Limb (tissue), 2 donors: ENCODE measurements around the gene NABP2.
"Not testable (repeated sequence)": the region's sequence is repeated elsewhere in the genome, so short reads cannot be mapped to it uniquely, and the experiment has no call there.

ENCODE experiments used
- DNase-seq, 2 donors: peaks; one replicate each; pipeline ENCODE4 v3.0.0-alpha.2; 2016; ENCODE audit errors: extremely low spot score in 2 of 2

NABP2 gene

DNA sequence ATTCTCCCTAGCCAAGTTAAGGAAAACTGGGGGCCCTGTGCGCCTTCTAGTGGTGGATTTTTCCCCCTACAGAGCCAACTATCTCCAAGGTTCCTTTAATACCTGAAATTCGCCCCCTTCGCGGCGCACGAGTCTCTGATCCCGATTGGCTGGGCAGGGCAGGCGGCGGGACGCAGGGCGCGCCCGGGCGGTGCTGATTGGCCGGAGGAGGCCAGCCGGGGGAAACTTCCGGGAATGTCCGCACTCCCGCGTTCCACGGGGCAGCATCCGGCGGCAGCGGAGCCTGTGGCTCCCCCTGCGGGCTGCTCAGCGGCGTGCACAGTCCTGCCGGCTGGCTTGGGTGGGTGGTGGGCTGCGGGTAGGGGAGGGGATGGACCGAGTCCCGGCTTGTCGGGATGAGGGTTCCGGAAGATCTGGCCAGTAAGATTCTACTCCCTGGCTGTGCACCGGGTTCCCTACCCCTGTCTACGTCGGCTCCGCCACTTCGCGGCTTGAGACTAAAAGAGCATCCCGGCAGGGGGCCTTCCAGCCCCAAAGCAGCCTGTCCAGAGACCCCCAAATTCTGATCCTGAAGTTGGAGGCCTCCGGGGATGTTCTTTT, at the start of gene NABP2:
Gene NABP2, plus strand, starts transcription at position 241 of the 600 bp plus-strand sequence. CDS start 515 bp downstream, outside the sequence.
- peak; percentile 98 to 99 for DNase-seq

DNA sequence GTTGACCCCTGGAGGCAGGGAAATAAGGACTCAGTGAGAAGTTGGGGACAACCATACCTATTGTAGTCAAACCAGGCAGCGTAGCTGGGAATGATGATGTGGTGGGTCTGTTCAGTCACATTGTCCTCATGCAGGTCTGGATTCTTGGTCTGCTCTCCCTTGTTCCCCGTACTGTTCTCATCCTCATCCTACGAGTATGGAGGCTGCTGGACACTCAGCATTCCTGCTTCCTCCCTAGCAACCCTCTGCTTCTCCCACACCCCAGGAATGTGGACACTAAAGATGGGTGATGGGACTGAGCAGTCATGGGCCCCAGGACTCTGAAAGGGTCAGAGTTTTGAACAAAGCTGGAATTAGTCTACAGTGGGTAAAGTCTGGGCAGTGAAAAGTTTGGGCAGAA, 45.8 kb upstream of the NABP2 start:
- no peak for DNase-seq

DNA sequence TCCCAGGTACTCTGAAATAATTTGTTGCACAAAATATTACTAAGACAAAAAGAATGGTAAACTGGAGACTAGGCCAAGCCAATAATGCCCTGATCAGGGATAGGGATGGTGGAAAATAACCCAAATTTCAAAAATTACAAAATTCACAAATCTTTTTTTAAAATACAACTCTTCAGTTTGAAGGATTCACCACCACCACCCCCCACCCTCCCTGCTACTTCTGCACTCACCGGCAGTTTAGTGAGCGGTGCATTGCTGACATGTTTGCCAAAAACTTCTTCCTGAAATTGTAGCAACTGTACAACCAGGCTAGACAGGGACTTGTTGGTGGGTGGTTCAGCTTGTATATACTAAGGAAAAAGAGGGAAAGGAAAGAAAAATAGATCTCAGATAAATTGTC, 37.2 kb upstream of the NABP2 start:
- no peak for DNase-seq

DNA sequence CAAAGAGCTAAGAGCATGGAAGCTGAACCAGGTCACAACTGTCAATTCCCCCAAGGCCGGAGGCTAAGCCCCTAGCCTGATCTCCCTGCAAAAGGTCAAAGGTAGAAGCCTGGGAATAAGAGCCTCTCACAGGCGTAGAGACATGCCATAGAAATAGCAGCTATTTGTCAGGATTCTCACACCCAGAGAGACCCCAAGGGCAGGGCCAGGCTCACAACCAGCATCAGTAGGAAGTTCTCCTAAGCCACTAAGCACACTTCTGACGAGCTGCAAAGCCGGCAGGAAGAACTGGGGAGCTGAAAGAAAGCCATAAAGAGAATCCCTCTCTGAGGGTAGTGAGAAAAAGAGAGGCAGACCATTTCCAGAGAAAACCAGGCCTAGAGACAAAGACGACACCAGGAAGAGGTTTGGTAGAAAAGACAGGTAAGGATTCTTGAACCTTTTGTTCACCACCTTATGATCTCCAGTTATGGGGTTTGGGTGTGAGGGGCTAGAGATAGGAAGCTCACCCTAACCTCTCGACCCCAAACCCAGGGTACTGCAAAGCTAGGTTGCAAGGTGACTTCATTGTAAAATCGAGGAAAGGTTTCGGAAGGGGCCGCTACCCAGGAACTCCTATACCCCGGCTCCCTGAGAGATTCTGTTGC, 35.9 kb upstream of the NABP2 start:
- DNase-seq, result no peak

DNA sequence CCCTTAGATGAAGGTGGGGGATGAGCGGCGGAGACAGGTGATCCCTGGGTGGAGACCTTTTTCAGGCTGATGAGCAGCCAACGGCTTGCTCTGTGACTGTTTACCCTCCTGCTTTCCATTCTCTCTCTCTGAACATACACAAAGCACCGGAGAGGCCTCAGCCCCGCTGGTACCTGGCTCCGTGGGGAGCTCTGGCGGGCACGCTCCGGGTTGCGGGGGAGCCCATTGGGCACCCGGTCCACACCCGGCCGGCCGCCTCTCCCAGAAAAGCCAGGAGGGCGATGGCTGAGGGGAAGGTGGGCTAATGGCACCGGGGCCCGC, 35.4 kb upstream of the NABP2 start:
- DNase-seq, result no peak

DNA sequence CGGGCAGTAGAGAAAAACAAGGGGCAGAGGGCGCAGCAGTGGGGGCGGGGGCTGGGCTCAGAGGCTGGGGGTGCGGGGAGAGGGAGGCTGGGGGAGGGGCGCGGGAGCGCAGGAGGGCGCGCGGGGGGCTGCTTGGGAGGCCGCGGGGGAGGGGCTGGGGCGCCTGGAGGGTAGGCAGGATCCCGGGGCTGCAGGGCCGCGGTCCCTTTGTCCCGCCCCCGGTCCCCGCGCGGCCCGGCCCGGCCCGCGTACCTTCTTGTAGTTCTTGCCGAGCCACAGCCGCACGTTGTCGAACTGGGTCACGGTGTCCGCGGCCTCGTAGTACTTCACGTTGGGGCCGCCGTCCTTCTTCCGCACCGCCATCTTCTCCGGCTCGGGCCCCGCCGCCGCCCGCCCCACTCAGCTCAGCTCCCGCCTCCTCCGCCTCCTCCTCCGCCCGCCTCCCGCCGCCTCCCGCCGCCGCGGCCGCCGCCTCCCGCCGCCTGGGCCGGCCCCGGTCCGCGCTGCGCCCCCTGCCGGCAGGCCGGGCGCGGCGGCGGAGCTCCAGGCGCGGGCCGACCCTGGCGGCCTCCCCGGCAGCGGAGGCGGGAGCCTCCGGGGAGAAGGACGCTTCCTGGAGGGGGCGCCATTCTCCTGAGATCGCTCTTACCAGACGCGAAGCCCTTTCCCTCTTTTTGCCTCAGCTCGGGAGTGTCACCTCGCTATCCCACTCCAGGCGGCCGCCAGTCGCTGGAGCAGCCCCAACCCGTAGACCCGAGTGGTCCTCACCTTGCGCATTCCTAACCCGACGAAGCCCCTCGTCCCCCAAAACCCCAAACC, 34.8 kb upstream of the NABP2 start, which contains the start of gene SMARCC2:
Gene SMARCC2, minus strand, starts transcription at position 385 of the 819 bp plus-strand sequence. Its CDS starts 22 bp downstream, at position 363.
- peak; percentile 88 to 92 for DNase-seq

DNA sequence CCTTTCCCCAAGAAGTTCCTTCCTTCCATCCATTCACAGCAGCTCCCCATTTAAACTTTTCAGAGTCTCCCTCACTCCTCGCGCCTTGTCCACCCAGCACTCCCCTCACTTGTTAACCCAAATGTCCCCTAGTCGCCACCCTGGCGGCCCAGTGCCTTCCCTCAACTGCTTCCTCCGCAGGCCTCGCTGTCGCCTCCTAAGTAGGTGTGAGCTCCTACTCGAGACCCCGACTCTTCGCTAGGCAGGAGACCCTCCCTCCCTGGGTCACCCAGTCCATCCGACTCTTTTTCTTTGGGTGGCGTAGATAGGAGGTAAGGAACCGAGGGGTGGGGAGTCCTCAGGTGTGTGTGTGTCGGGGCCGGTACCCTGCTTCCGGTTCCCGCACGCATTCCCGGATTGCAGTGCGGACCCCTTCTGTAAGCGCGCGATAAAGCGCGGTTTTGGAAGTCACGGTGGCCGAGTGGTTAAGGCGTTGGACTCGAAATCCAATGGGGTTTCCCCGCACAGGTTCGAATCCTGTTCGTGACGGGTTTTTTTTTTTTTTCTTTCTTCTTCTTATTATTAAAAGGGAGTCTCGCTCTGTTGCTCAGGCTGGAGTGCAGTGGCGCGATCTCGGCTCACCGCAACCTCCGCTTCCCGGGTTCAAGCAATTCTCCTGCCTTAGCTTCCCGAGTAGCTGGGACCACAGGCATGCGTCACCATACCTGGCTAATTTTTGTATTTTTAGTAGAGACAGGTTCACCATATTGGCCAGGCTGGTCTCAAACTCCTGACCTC, 34.0 kb upstream of the NABP2 start:
- DNase-seq, result peak; percentile 86 to 98

DNA sequence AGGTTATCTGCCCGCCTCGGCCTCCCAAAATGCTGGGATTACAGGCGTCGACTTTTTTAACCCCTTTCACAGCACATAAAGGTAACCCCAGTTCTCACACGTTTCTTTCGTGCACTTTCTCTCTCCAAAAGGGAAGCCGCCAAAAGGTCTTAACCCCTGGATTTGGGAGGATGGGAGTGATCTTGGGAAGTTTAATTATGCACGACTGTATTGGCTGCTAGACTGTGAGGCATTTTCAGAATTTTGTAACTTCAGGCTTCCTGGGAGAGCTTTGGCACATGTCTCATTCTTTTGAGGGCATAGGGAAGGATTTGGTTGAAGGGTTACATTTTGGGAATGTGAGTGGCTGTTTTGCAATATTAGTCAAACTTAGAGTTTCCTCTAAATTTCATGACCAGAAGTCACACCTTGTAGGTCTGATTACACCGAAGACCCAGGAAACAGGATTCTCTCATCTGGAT, 33.4 kb upstream of the NABP2 start:
- peak in 1 of 2 donors; percentile 30 for DNase-seq

DNA sequence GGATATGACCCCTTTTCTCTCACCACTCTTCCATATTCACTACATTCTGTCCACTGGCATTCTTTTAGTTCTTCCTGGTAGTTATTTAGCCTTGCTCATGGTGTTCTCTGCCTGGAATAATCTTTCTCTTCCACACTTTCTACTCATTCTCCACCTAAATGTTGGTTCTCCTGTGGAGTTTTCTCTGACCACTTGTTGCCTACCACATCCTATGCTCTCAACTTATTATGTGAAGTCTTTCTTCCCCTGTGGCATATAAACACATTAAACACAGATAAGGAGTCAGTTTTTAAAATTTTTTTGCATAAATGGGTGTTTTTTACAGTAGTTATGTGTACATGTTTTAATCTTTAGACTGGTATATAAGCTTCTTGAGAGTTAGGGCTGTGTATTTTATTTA, 31.6 kb upstream of the NABP2 start:
- no peak for DNase-seq

DNA sequence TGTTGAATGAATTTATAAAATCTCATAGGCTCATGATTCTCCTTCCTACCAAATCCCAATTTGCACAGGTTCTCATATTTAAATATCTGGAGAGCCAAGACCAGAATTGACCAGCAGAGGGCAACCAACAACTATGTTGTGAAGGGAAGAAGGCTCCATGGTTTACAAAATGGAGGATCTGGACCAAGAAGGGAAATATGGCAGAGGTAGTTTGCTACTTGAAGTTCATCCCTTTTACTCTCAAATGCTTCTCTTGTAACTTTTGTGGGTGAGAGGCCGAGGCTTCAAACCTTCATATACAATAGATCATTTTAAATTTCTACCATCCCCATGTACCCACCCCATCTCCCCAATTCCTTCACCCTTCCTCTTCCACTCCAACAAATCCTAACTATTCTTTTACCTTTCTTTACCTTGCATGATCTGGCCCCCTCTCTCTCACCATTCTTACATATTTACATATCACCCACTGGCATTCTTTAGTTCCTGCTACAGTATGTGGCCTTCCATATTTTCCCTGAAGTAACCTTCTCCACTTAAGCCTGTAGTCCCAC, 31.0 kb upstream of the NABP2 start:
- peak; percentile 74 to 87 for DNase-seq

DNA sequence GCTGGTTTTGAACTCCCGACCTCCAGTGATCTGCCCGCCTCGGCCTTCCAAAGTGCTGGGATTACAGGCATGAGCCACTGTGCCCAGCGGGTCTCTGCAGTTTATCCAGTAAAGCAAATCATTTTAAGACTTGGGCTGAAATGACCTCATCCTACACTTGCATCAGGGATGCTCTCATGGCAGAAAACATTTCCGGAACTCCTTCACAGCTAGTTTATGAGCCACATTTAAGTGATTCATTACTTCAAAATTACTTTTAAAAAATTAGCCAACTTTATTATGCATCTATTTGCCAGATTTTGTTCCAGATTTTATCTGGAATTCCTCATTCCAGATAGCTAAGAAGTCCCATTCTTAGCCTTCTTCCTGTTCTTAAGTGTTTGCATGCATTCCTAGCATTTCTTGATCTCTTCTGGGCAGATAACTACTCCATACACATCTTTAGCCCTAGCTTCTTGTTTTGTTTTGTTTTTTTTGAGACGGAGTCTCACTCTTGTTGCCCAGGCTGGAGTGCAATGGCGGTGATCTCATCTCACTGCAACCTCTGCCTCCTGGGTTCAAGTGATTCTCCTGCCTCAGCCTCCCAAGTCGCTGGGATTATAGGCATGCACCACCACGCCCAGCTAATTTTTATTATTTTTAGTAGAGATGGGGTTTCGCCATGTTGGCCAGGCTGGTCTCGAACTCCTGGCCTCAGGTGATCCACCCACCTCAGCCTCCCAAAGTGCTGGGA, 27.2 kb upstream of the NABP2 start:
- not testable (repeated sequence) for DNase-seq

DNA sequence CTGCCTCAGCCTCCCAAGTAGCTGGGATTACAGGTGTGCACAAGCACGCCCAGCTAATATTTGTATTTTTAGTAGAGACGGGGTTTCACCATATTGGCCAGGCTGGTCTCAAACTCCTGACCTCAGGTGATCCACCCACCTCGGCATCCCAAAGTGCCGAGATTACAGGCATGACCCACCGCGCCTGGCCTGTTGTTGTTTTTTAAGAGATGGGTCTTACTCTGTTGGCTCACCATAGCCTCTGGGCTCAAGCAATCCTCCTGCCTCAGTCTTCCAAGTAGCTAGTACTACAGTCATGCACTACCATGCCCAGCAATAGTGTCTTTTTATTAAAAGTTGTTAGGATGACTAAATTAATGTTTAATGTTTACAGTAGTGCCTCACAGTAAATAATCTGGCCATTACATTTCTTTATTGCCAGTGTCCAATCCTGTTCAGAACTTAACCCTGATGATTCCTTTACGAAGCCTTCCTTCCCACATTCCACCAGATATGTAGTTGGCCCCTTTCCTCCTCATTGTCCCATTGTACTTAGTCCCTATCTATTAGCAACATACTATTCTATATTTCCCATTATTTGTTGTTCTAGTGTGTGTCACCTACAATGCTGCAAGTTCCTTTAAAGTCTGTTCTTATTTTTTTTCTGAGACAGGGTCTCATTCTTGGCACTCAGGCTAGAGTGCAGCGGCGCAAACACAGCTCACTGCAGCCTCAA, 26.1 kb upstream of the NABP2 start:
- DNase-seq, result no peak

DNA sequence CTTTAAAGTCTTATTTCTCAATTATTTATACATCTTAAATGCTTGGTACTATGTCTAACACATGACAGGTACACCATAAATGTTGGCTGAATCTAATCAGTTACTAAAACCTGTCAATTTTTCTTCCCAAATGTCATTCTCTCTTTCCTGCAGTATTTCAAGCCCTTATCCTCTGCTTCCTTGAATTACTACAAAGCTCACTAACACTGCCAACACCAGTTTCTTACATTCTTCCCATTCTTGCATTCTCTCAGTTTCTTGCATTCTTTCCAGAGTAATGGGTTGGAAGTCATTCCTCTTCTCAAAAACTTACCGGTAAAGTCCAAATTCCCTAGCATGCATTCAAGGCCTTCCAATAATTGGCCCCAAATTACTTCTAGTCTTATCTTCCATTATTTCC, 25.3 kb upstream of the NABP2 start:
- DNase-seq, result no peak

DNA sequence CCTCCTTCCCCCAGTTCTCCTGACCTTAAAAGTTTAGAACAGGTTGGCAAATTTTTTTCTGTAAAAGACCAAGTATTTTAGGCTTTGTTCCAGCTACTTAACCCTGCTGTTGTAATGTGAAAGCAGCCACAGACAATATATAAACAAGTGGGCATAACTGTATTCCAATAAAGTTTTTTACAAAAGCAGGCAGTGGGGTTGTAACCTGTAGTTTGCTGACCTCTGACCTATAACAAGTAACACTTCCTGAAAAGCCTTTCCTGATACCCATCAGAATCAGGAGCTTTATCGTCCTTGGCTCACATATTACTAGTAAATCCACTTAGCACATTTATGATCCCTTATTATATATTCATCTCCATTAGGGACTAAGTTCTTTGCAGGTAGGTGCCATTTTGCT, 21.8 kb upstream of the NABP2 start:
- DNase-seq, result no peak

DNA sequence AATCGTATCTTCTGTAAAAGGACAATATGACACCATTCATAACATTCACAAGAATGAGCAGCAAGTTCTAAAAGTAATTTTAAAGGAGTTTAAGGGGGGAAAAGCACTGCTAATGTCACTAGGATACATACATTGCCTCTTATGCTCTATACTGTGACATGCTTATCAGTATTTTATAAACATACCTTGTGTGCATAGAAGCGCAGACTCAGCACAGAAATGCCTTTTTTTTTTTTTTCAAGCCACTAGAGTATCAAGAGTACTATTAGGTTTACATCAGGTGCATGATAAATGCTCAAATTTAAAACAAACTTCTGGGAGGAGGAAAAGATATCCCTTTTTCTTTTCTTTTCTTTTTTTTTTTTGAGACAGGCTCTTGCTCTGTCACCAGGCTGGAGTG, 21.3 kb upstream of the NABP2 start:
- DNase-seq, result no peak

DNA sequence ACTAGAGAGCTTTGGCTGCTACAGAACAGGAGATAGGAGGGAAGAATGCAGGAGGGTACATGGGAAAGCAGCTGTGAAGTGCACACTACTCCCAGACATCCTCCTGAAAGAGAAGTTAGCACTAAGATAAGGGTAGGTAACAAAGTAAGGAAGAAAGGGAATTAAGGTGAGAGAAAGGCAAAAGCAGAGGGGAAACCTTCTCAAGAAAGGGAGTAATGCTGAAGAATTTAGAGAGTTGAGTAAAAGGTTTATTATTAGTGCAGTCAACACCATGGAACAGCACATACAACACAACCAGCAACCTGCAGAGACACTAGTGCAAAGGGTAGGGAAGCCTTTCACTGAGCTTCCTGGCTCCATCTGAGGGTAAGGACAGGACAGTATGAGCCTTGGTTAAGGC, 19.9 kb upstream of the NABP2 start:
- no peak for DNase-seq

DNA sequence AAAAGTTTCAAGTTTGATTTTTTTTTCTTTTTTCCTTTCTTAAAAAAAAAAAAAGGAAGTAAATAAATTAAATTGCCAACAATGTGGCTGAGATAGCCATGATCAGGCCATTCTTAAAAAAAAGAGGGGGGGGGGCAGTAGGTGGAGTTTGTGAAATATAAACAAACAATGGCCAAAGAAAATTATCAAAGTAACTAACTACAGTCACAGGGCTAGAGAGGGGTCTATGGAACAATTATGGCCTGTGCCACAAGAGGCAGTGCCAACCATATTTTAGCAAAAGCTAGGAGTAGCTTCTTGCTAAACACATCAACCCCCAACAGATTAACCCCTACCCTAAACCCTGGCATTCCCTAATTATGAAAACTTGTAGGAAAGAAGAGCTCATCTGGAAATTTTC, 18.7 kb upstream of the NABP2 start:
- DNase-seq, result no peak

DNA sequence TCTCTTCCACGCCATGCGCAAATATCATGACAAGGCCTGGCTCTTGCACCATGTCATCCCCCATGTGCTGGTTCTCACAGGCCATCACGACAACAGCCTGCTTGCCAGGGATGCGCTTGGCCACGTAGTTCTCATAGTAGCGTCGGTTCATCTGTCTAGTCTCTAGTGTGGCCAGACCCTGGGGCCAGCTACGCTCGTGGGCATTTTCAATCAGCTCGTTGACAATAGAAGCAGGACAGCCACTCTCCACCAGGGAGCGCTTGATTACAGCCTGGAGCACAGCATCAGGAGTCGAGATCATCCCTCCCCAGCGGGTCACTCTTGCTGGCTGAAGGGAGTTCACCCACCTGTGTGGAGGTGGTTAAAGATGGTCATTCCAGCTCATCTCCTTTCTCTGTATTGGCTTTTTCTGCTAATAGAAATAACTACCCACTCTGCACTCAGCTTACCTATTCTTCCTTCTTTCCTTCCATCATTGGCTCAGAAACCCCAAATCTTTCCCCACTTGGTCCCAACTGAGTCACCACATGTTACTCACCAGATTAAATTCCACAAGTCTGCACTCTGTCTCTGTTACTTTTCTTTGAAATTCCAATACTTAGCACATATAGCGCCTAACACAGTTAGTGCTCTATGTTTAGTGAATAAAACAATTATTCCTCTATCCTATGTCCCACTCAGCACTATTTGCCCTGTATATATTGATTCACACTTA, 17.5 kb upstream of the NABP2 start:
- DNase-seq, result peak in 1 of 2 donors; percentile 43

DNA sequence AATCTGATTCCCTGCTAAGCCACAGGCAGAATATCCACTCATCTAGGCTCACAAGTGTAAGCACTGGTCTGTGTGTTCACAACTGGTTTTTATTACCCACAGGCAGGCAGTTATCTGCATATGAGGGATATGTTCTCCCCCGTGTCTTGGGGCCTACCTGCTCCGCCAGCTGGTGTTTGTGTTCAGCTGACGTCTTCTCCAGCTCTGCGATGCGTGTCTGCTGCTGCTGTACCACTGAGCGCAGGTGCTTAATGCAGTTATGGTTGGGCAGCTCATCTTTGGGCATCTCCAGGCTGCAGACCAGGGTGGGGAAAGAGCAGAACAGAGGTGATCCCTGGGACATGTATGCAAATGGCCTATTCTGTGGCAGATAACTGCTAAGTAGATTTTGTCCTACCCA, 16.1 kb upstream of the NABP2 start:
- DNase-seq, result no peak
